ENCODE data around the gene OSBPL3.

DNA sequence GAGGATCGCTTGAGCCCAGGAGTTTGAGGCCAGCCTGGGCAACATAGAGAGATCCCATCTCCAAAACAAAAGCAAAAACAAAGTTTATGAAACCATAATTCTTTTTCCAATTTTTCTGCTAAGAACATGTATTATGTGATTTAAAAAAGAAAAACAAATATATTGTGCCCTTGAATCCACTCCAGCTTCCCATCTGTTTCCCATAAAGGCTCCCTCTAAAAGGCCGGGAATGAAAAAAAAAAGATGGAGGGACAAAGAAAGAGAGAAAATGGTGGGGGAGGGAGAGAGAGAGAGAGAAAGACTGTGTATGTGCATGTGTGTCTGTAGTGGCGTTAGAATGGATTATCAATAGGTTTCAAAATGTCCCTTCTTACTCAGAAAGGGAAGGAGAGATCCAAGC, 202.2 kb downstream of the OSBPL3 start:
- TF ChIP-seq FOSL1 (IDR thresholded peaks at IDR 0.05; ENCODE audit: low read depth) (no peak), POLR2AphosphoS5 (IDR thresholded peaks at IDR 0.05; ENCODE audit: low read depth, low read length) (no peak), ZFX (IDR thresholded peaks at IDR 0.05) (no peak)
- TF ChIP-seq, protein P1, sequence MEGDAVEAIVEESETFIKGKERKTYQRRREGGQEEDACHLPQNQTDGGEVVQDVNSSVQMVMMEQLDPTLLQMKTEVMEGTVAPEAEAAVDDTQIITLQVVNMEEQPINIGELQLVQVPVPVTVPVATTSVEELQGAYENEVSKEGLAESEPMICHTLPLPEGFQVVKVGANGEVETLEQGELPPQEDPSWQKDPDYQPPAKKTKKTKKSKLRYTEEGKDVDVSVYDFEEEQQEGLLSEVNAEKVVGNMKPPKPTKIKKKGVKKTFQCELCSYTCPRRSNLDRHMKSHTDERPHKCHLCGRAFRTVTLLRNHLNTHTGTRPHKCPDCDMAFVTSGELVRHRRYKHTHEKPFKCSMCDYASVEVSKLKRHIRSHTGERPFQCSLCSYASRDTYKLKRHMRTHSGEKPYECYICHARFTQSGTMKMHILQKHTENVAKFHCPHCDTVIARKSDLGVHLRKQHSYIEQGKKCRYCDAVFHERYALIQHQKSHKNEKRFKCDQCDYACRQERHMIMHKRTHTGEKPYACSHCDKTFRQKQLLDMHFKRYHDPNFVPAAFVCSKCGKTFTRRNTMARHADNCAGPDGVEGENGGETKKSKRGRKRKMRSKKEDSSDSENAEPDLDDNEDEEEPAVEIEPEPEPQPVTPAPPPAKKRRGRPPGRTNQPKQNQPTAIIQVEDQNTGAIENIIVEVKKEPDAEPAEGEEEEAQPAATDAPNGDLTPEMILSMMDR (IDR thresholded peaks at IDR 0.05 in 2 of 3, conservative IDR thresholded peaks at IDR 0.05 in 1 of 3; ENCODE audit: borderline replicate concordance in 1 of 3, insufficient read depth in 1 of 3, low read depth in 2 of 3, low read length in 2 of 3) = no peak

All from HCT116 (cell line).